SW 1271 (cell line): ENCODE results near the gene STMP1.
"Not testable (repeated sequence)": the region's sequence is repeated elsewhere in the genome, so short reads cannot be mapped to it uniquely, and the experiment has no call there.

Experiments used
- DNase-seq, 2 experiments: peaks; one replicate each; lab custom pipeline; 2025; lab: John Stamatoyannopoulos, UW

The STMP1 gene

GRCh38 chr7:135665042-135665441 lies 2.7 kb downstream of the STMP1 start:
- DNase-seq: no peak

GRCh38 chr7:135666156-135666555 lies 3.8 kb downstream of the STMP1 start:
- DNase-seq: no peak

- no peak for DNase-seq
Measured at GRCh38 chr7:135666846-135667245, 4.5 kb downstream of the STMP1 start.

GRCh38 chr7:135667626-135668025 lies 5.3 kb downstream of the STMP1 start:
- DNase-seq: not testable (repeated sequence)

- DNase-seq: not testable (repeated sequence)
Measured at GRCh38 chr7:135668852-135669395, 6.6 kb downstream of the STMP1 start.

- DNase-seq: no peak
Measured at GRCh38 chr7:135669774-135670173, 7.5 kb downstream of the STMP1 start.

- no peak for DNase-seq
Measured at GRCh38 chr7:135670179-135670578, 7.9 kb downstream of the STMP1 start.

GRCh38 chr7:135672560-135673359 lies 10.4 kb downstream of the STMP1 start:
- DNase-seq: peak in 1 of 2 experiments; percentile 45

- DNase-seq: no peak
Measured at GRCh38 chr7:135673360-135673706, 11.0 kb downstream of the STMP1 start.

- no peak for DNase-seq
Measured at GRCh38 chr7:135678612-135679575, 16.6 kb downstream of the STMP1 start.

GRCh38 chr7:135681762-135682161 lies 19.4 kb downstream of the STMP1 start:
- no peak for DNase-seq

GRCh38 chr7:135682191-135682590 lies 19.9 kb downstream of the STMP1 start:
- no peak for DNase-seq

- DNase-seq: no peak
Measured at GRCh38 chr7:135683609-135684008, 21.3 kb downstream of the STMP1 start.

GRCh38 chr7:135684136-135684535 lies 21.8 kb downstream of the STMP1 start:
- DNase-seq: no peak

- DNase-seq: no peak
Measured at GRCh38 chr7:135684699-135685098, 22.4 kb downstream of the STMP1 start.

GRCh38 chr7:135685306-135686084 lies 23.2 kb downstream of the STMP1 start:
- no peak for DNase-seq

GRCh38 chr7:135687466-135687865 lies 25.2 kb downstream of the STMP1 start:
- no peak for DNase-seq

GRCh38 chr7:135690566-135690965 lies 28.3 kb downstream of the STMP1 start:
- DNase-seq: no peak

- DNase-seq: no peak
Measured at GRCh38 chr7:135692055-135692454, 29.7 kb downstream of the STMP1 start.

GRCh38 chr7:135692606-135693005 lies 30.3 kb downstream of the STMP1 start:
- DNase-seq: not testable (repeated sequence)

GRCh38 chr7:135693558-135693957 lies 31.2 kb downstream of the STMP1 start:
- DNase-seq: no peak
